Psoas muscle (tissue), 8 donors: ENCODE data around the gene HNRNPH1. TPM values are rescaled to one million over a fixed set of nuclear protein-coding genes. Genes with fewer than 3 reads are reported as not detected.

ENCODE experiments used
- ATAC-seq, 4 donors: fragments of 200-7000 bp; cut with Tn5 transposase; one replicate each; pipeline ENCODE4 v1.9.1; 2020; ENCODE audit warnings: moderate library complexity in 3 of 4, mild to moderate bottlenecking in 2 of 4
- DNase-seq, 2 donors: peaks; one replicate each; pipeline ENCODE4 v3.0.0-alpha.2; 2020
- H3K27ac ChIP-seq: fragments of 200-600 bp; one replicate; pipeline ENCODE4 v1.8.0; 2022
- H3K27me3 ChIP-seq, 3 donors: fragments of 200-600 bp in 1 of 3; one replicate each; pipeline versions ENCODE4 v1.6.1 to v1.8.0; 2013 to 2022; ENCODE audit warnings: low read length in 2 of 3, mild to moderate bottlenecking in 2 of 3, moderate library complexity in 1 of 3; ENCODE audit not compliant: insufficient read depth in 3 of 3
- H3K36me3 ChIP-seq, 2 donors: fragments of 200-600 bp in 1 of 2; one replicate each; pipeline versions ENCODE4 v1.6.1 to v1.8.0; 2013 to 2022; ENCODE audit warnings: low read depth in 1 of 2, mild to moderate bottlenecking in 1 of 2, moderate library complexity in 1 of 2; ENCODE audit not compliant: insufficient read depth in 1 of 2
- H3K4me1 ChIP-seq: fragments of 200-600 bp; one replicate; pipeline ENCODE4 v1.8.0; 2022
- H3K4me3 ChIP-seq: fragments of 200-600 bp; one replicate; pipeline ENCODE4 v1.8.0; 2022; ENCODE audit warnings: mild to moderate bottlenecking
- H3K9me3 ChIP-seq: fragments of 200-600 bp; one replicate; pipeline ENCODE4 v1.8.0; 2022
- WGBS, 3 donors: extraction: QIAGEN DNeasy Blood & Tissue Kit; methylation state at CpG; one replicate each; pipeline versions ENCODE4 v1.1.6 to v1.1.7; 2013; 5-methylcytosine and 5-hydroxymethylcytosine counted together
- intact Hi-C, 2 donors: fragments of 100-400 bp; cut with DNase I; formaldehyde crosslinking; loops; one replicate each; pipeline versions ENCODE4 v1.11.0 to v1.14.2; 2022
- polyA plus RNA-seq, 3 donors: library from polyadenylated mRNA; stranded (reverse); fragments of 200-250 nt; gene quantifications; one replicate each; pipeline ENCODE4 v1.2.3, GENCODE V29; 2013
- total RNA-seq, 4 donors: library from RNA; stranded (reverse); fragmentation: NEBNext Ultra II Directional in 2 of 4; extraction: Animal tissue kit (Norgen Biotek cat#: 25700) in 2 of 4; gene quantifications; one replicate each; pipeline versions ENCODE4 v1.2.1 to v1.2.4, GENCODE V29; 2021 to 2023
- TF ChIP-seq, protein P1 (sequence below): fragments of 200-600 bp; IDR thresholded peaks from one replicate; pipeline ENCODE4 v1.8.0; 2022; ENCODE audit warnings: antibody characterized with exemption
- donor health status: healthy with polysubstance abuse.
- donor health status: DM: no; HTN: no; CAD: no; lungs with moderate emphysema.
- donor health status: Bipolar disorder and iron deficiency.
- donor health status: healthy.
- donor health status: DM: yes; HTN: yes; CAD: no.
- donor health status: DM: no; HTN: no; CAD: no.
- donor health status: DM: no; HTN: no; CAD: no.
- donor health status: DM: yes; HTN: yes; CAD: no.

Gene HNRNPH1
- total and polyA plus RNA-seq, 7 donors, result 105 to 226 (median 168) TPM

DNA sequence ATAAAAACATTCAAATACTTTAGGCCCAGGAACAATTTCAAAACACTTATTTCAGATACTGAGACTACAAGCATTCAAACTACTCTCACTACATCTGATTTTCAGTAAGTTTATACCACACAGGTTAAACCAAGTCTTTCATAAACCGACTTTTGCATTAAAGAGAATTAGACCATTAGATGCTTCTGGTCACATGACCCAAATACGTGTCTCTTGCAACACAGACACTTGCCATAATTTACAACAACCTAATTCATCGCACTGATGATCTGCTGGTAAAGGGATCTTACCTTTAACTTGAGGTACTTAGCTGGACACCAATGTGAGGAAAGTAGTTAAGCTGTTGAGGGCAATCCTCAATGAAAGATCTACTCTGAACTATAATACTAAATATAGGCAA lies 3.2 kb downstream of the HNRNPH1 start:
- peaks cover 68% of the 10 kb centered on the region for H3K4me1 ChIP-seq
- TF ChIP-seq, protein P1, sequence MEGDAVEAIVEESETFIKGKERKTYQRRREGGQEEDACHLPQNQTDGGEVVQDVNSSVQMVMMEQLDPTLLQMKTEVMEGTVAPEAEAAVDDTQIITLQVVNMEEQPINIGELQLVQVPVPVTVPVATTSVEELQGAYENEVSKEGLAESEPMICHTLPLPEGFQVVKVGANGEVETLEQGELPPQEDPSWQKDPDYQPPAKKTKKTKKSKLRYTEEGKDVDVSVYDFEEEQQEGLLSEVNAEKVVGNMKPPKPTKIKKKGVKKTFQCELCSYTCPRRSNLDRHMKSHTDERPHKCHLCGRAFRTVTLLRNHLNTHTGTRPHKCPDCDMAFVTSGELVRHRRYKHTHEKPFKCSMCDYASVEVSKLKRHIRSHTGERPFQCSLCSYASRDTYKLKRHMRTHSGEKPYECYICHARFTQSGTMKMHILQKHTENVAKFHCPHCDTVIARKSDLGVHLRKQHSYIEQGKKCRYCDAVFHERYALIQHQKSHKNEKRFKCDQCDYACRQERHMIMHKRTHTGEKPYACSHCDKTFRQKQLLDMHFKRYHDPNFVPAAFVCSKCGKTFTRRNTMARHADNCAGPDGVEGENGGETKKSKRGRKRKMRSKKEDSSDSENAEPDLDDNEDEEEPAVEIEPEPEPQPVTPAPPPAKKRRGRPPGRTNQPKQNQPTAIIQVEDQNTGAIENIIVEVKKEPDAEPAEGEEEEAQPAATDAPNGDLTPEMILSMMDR, result no peak
- no peaks in the 10 kb centered on the region for H3K9me3 ChIP-seq
- peaks cover 19 to 73% of the 10 kb centered on the region in 2 donors for H3K36me3 ChIP-seq
- DNase-seq (no peak), ATAC-seq (no peak)
- 1 to 2% (median 2%) methylated on average over 3 of the region's 3 CpGs for WGBS, 3 donors
- intact Hi-C loops, result loop anchor here in 1 of 2 donors (5.0 kb wide), 1 partner anchor 77 kb away; the partner anchor contains the start of gene CANX
- H3K27me3 ChIP-seq, result no peaks in the 10 kb centered on the region
- no peak overlapping the region for H3K27ac ChIP-seq
- peak overlapping the region; percentile 79 for H3K4me3 ChIP-seq

GRCh38 chr5:179619776-179620175 lies 3.7 kb downstream of the HNRNPH1 start:
- no peaks in the 10 kb centered on the region for H3K27me3 ChIP-seq
- peak overlapping the region; percentile 79 for H3K4me3 ChIP-seq
- TF ChIP-seq, protein P1, result no peak
- intact Hi-C loops, result loop anchor here (5.0 kb wide), 2 partner anchors 67 to 78 kb away; partner anchors contain the start of genes CANX (in 1 of the 2) and RUFY1 (in 1 of the 2)
- ATAC-seq, result no peak
- H3K4me1 ChIP-seq, result peaks cover 65% of the 10 kb centered on the region
- DNase-seq, result no peak
- H3K27ac ChIP-seq, result no peak overlapping the region
- 3 to 12% (median 7%) methylated on average over 4 of the region's 4 CpGs for WGBS, 3 donors
- H3K9me3 ChIP-seq, result no peaks in the 10 kb centered on the region
- peaks cover 21 to 78% of the 10 kb centered on the region in 2 donors for H3K36me3 ChIP-seq

- no peak overlapping the region for H3K27ac ChIP-seq
- TF ChIP-seq, protein P1, result no peak
- peaks cover 60% of the 10 kb centered on the region for H3K4me1 ChIP-seq
- no peaks in the 10 kb centered on the region for H3K9me3 ChIP-seq
- no peaks in the 10 kb centered on the region for H3K27me3 ChIP-seq
- peak overlapping the region; percentile 79 for H3K4me3 ChIP-seq
- H3K36me3 ChIP-seq, result peaks cover 23 to 85% of the 10 kb centered on the region in 2 donors
- 9 to 17% (median 14%) methylated on average over 6 of the region's 6 CpGs for WGBS, 3 donors
- ATAC-seq, result no peak
- no peak for DNase-seq
- intact Hi-C loops, result loop anchor here in 1 of 2 donors (5.0 kb wide), 1 partner anchor 67 kb away; the partner anchor contains the start of gene RUFY1
These were observed 4.4 kb downstream of the HNRNPH1 start for GRCh38 chr5:179618923-179619554.

DNA sequence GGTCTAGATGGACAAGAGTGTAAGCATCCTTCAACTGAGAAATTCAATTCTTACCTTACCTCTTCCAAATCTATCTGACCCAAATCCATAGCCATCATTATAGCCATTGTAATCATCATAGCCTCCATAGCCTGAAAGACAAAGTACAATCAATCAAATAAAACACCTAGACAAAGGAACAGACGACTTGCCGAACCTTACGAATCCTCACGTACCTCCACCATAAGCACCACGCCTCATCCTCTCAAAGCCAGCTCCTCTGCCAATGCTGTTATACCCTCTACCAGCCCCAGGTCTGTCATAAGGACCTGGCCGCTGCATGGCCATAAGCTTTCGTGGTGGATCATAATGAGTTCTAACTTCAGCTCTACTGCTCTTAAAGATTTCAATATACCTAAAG lies 5.5 kb downstream of the HNRNPH1 start:
- ATAC-seq (no peak), DNase-seq (no peak)
- Histone ChIP-seq H3K4me3 (no peak overlapping the region), H3K27me3 (no peaks in the 10 kb centered on the region), H3K9me3 (no peaks in the 10 kb centered on the region), H3K27ac (no peak overlapping the region), H3K36me3 (peaks cover 28 to 96% of the 10 kb centered on the region in 2 donors), H3K4me1 (peaks cover 60% of the 10 kb centered on the region)
- intact Hi-C loops, result loop anchor here in 1 of 2 donors (5.0 kb wide), 1 partner anchor 66 kb away; the partner anchor contains the start of gene RUFY1
- TF ChIP-seq, protein P1, result no peak
- 69 to 79% (median 79%) methylated on average over 7 of the region's 7 CpGs for WGBS, 3 donors
